ENCODE measurements around the gene NAPEPLD.
"Not testable (repeated sequence)": the region's sequence is repeated elsewhere in the genome, so short reads cannot be mapped to it uniquely, and the experiment has no call there.

NAPEPLD gene

DNA sequence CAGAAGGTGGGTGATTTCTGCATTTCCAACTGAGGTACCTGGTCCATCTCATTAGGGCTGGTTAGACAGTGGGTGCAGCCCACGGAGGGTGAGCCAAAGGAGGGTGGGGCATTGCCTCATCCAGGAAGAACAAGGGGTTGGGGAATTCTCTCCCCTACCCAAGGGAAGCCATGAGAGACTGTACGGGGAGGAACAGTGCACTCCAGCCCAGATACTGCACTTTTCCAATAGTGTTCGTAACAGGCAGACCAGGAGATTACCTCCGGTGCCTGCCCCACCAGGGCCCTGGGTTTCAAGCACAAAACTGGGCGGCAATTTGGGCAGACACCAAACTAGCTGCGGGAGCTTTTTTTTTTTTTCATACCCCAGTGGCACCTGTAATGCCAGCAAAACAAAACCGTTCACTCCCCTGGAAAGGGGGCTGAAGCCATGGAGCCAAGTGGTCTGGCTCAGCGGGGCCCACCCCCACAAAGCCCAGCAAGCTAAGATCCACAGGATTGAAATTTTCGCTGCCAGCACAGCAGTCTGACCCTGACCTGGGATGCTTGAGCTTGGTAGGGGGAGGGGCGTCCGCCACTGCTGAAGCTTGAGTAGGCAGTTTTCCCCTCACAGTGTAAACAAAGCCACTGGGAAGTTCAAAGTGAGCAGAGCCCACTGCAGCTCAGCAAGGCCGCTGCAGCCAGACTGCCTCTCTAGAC is 42.7 kb downstream of the NAPEPLD start:
- no peak for DNase-seq

DNA sequence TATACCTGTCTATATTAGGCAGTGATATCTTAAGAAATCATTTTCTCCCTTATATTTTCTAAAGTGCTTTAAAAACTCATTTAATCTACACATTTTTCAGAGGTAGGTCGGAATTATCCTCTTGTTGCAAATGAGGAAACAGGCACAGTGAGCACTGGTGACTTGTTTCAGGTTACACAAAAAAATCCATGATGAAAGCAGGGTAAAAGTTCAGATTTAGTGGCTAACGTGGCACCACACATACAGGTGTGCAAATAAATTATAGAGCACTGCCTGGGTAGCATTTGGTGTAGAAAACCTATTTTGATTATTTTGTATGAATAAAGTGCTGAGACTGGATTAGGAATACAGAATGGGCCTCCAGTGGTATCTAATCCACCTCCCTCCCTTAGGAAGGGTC is 47.4 kb downstream of the NAPEPLD start:
- DNase-seq, result no peak

DNA sequence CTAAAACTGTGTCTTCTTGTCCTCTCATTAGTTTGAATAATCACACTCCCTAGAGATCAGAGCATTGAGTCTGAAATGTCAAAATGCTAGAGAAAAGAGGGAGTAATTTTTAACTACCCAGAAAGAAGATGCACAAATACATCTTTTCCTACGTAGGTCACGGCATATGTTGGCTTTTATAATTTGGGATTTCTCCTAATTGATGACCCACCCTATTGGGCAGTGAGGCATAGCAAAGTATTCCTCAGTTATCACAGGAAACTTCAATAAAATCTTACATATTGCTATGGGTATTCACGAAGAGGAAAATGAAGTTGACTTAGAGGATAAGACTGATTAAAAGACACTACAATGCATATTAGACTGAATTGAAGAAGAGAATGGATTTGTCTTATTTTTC is 48.6 kb downstream of the NAPEPLD start:
- DNase-seq, result no peak

DNA sequence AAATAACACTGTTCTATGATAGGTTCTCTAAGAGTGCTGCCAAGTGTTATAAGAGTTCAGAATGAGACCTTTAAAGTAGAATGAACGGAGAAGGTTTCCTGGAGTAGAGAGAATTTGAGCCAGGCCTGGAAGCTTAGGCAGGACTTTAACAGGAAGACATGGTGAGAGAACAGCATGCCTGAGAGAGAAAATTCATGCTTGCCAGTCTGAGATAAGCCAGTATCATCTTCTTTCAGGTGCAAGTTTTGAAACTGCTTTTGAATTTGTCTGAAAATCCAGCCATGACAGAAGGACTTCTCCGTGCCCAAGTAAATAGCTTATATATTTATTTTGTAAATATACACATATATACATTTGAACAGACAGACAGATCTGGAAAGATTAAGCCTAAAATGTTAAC is 51.9 kb downstream of the NAPEPLD start:
- no peak for DNase-seq

DNA sequence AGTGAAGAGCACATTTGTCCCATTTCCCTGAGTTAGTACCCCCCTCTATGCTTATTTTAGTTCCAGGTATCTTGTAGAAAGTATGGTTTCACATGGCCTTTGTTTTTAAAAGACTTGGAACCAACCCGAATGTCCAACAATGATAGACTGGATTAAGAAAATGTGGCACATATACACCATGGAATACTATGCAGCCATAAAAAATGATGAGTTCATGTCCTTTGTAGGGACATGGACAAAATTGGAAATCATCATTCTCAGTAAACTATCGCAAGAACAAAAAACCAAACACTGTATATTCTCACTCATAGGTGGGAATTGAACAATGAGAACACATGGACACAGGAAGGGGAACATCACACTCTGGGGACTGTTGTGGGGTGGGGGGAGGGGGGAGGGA is 53.3 kb downstream of the NAPEPLD start:
- not testable (repeated sequence) for DNase-seq

DNA sequence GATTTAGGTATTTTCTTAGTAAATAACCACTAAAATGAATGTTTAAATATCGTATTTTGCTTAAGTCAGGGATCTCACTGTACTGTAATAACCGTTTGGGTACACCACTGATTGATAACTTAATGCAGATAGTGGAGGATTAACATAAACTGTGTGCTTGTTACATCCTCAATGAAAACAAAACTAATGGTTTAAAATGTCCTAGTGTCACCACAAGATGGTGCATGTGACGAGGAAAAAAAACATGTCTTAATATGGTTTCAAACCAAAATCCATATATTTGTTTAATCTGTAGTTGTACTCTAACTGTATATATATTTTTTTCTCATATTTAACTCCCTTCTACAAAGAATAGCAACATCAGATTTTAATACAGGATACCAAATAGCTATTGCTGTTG is 54.8 kb downstream of the NAPEPLD start:
- DNase-seq, result no peak

DNA sequence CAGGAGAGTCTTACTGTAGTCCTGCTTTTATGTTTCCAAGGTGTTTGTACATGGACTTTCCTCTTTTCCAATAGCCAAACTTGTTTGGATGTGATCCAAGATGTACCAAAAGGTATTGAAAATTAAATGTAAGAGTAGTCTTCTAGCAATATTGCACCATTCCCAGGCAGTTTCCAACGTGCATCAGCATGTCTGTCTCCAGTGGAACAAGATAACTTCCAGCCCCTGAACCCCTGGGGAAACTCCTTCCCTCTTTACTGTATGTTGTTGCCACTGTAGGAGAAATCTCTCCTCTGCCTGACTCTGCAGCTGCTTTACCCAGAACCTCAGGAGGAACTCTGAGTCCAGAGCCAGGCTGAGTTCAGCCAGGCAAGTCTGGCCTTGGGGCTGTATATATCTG is 55.5 kb downstream of the NAPEPLD start:
- no peak for DNase-seq

DNA sequence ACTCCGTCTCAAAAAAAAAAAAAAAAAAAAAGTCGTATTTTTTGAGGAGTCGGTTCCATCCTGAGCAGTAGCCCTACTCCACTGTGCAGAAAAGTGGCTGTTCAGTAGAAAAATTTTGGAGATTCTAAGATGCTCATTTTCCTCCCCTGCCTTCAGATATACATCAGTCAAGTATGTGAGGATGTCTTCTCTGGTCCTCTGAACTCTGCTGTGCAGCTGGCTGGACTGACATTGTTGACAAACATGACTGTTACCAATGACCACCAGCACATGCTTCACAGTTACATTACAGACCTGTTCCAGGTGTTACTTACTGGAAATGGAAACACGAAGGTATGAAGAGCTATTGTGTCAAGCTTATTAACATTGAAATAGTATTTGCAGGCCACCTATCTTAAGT is 56.6 kb downstream of the NAPEPLD start:
- DNase-seq, result not testable (repeated sequence)

DNA sequence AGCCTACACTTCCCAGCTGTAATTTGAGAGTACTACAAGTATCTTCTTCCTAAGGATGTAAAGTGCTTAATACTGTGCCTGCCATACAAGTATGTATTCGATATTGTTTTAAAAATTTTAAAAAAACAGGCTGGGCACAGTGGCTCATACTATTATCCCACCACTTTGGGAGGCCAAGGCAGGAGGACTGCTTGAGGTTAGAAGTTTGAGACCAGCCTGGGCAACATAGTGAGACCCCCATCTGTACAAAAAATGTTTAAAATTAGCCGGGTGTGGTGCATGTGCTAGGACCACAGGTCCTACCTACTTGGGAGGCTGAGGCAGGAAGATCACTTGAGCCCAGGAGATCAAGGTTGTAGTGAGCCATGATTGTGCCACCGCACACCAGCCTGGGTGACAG is 65.7 kb downstream of the NAPEPLD start:
- no peak for DNase-seq

DNA sequence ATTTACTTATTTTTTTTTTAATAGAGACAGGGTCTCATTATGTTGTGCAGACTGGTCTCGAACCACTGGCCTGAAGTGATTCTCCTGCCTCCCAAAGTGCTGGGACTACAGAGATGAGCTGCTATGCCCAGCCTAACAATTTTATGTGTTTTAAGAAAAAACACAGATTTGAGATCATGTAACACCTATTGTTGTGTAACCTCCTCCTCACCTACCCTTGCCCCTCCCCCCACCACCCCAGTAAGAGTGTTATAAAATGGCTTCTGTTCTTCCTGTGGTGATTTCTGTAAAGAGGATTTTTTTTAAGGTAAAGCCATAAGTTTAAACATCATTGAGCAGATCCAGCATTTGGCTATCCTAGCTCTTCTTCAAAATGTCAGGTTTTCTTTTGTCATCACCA is 66.4 kb downstream of the NAPEPLD start:
- no peak for DNase-seq

DNA sequence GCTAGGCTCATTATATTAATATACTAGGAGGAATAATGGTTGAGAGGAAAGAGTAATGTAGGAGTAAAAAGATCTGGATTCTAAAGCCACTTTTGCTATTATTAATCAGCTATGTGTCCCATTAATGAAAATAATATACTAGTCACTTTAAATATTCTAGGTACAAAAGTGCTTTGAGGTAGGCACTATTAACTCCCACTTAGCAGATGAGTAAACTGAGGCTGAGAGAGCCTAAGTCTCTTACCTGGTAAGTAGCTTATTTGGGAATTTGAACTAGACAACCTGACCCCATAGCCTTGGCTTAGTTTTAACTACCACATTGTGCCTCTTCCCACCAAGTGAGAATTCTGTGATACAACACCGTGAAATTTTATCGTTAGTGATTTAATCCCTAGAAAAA is 68.0 kb downstream of the NAPEPLD start:
- no peak for DNase-seq

DNA sequence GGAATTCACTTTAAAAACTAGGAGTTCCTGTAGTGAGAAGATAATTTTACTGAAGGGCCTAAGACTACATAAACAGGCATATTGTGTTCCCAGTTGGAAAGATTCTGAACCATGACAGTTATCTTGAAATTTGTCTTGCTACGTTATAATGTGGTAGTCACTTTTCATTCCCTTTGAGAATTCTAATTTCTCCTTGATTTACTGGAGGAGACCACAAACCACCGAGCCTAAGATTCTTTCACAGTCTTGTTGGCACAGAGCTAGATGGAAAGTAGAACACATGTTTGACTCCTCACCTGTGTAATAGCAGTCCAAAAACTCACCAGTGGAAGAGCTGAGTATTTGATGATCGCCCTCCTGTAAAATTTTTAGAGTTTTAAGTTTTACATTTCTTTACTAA is 69.1 kb downstream of the NAPEPLD start:
- DNase-seq, result no peak

DNA sequence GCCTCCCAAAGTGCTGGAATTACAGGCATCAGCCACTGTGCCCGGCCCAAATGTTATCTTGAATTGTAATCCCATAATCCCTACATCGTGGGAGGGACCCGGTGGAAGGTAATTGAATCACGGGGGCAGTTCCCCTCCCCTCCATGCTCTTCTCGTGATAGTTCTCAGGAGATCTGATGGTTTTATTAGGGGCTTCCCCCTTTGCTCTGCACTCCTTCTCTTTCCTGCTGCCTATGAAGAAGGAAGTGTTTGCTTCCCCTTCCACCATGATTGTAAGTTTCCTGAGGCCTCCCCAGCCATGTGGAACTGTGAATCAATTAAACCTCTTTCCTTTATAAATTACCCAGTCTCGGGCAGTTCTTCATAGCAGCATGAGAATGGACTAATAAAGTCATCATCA is 70.7 kb downstream of the NAPEPLD start:
- not testable (repeated sequence) for DNase-seq

DNA sequence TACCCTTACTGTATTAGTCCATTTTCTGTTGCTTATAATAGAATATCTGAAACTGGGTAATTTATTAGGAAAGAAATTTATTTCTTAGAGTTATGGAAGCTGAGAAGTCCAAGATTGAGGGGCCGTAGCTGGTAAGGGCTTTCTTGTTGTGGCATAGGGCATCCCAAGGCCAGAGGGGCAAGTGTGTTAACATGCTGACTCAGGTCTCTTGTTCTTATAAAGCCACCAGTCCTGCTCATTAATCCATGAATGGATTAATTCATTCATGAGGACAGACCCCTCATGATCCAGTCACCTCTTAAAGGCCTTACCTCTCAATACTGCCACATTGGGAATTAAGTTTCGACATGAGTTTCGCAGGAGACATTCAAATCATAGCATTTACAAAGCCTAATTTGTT is 71.6 kb downstream of the NAPEPLD start:
- no peak for DNase-seq

DNA sequence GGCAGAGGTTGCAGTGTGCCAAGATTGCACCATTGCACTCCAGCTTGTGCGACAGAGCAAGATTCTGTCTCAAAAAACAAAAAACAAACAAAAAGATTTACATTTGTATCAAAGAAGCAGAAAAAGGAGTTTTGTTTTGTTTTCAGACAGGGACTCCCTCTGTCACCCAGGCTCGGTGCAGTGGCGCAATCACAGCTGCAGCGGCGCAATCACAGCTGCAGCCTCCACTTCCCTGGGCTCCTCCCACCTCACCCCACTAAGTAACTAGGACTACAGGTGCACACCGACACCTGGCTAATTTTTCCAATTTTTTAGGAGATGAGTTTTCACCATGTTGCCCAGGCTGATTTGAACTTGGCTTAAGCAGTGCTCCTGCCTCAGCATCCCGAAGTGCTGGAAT is 72.1 kb downstream of the NAPEPLD start:
- DNase-seq, result no peak

DNA sequence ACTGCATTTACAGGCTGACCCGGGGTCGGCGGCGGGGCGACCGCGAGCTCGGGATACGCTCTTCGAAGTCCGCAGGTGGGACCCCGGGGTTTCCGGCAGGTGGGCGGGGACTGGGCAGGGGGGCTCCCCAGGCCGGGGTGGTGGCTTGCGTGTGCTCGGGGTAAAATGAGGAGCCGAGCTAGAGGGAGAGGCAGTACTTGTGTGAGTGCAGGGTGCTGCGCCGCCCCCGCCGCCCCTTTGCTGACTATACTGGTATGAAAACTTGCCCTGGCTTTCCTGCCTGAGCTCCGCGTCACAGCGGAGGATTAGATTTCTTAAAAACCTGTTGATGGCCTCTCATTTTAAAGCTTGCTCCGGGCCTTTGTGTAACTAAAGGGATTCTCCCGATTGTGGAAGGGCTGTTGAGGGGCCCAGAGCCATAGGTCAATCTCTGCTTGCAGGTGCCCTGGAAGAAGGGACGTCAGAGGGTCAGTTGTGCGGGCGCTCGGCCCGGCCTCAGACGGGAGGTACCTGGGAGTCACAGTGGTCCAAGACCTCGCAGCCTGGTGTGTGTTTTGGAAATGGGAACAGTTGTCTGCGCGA is 73.5 kb downstream of the NAPEPLD start:
- peak; percentile 16 to 18 for DNase-seq

DNA sequence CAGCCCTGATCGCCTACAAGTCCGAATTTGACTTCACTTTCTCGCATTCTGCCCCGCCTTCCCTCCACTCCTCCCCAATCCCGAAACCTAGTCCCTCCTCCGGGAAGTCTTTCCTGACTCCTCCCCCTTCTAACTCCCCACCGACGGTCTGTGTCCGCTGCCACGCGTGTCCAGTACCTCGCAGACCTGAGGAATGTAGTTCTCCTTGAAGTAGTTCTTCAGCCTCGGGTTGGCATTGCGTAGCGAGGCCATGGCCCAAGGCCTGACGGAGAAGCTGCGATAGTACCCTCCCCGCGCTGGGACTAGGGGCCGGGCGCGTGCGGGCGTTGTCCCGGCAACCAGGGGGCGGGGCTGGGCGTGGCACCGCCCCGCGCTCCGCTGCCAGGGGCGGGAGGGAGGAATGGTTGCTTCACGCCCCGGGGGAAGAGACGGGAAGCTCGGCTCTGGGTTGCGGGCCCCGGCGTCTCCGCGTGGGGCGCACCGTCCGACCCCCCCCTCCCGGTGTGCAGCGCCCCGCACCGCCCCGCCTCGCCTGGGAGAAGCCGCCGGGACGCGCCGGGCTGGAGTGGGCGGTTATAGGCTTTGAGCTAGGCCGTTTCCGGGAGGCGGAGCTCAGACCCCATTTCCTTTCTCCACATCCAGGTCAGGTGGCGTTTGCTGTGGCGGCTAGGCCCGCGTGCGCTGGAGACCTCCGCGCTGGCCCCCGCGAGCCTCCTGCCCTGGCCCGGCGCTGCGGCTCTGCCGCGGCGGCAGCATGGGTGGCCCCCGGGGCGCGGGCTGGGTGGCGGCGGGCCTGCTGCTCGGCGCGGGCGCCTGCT is 74.2 kb downstream of the NAPEPLD start, which contains the start of the genes ARMC10 and FBXL13:
Gene ARMC10, plus strand, starts transcription at position 622 of the 818 bp plus-strand sequence. Its CDS starts 133 bp downstream, at position 755.
Gene FBXL13, minus strand, starts transcription at position 278 of the 818 bp plus-strand sequence.
- peak; percentile 84 to 87 for DNase-seq

DNA sequence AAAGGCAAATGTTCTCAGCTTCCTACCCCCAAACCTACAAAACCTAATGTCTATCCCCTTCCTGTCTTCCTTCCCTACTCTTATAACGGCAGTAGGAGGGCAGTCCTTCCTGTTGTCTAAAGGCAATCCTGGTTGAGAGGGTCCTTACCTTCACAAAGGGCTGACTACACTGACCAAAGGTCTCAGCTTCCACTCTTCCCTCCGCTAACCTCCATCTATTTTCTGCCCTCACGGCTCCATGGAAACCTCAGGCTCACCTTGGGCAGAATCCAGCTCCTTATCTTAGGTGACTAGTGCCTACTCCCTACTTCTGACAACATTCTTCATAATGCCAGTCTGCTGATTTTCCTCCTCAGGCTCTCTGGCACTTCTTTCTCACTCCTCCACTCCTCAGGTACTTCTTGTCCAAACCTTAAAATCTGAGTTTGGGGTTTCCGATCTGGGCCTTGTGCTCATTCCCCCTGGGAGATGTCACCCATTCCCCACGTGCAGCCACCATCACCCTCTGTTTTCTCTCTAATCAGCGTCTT is 74.8 kb downstream of the NAPEPLD start:
- DNase-seq, result no peak

DNA sequence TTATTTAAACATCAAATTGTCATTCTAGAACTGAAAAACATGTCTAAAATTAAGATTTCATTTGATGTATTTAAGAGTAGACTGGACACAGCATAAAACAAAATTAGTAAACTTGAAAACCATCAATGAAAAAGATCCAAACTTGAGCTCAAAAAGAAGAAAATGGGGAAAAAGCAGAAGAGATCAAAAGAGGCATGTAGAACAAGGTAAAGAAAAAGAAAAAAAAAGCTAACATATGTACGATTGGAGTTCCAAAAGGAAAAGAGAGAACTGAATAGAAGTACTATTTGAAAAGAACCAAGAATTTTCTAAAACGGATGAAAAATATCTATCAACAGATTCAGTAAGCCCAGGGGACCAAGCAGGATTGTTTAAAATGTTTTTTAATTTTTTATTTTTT is 77.9 kb downstream of the NAPEPLD start:
- no peak for DNase-seq

DNA sequence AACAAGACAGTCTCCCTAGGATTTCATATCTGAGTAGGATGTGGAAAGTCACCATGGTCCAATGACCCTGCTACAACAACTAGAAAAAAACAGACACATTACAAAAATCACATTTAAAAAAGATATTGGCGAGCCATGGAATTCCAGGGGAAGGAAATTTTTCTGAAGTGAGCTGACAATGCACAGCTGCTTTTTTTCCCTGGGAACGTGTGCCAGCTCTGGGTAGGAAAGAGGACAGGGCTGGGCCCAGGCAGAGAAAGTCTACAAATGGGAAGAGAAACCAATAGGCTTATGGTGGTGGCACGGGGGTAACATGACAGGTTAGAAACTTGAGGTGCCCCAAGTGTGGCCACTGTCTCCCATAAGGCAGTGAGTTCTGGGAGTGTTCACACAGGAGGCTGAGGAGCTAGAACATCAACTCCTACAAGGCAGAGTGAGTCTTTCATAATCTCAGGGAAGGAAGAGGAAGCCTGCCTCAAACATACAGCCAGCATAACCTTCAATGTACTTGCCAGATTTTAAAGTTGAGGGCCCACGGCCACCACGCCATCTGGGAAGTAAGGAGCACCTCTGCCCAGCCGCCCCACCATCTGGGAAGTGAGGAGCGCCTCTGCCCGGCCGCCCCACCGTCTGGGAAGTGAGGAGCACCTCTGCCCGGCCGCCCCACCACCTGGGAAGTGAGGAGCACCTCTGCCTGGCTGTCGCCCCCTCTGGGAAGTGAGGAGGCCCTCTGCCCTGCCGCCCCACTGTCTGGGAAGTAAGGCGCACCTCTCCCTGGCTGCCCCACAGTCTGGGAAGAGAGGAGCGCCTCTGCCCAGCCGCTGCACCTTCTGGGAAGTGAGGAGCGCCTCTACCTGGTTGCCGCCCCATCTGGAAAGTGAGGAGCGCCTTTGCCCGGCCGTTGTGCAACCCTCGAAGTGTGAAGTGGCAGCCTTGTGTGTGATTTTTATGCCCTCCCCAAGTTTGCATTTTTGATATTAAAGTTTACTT is 80.2 kb downstream of the NAPEPLD start:
- no peak for DNase-seq

DNA sequence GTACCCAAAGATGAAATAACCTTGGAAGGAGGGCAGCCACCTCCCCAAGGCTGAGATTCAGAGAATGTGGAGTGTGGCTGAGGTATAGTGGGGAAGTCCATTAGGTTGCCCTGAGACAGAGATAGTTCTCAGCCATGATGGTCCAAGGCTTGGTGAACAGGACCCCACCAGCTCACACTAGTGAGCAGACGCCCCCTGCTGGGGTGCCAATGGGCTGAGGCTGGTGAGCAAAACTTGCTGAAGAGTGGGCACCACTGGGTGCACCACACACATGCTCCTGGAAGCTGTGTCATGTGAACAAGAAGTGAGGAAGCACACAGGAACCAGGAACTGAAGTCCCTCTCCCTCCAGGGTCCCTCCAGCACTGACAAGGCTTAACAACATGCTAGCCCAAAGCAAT is 83.2 kb downstream of the NAPEPLD start:
- DNase-seq, result peak; percentile 27 to 52

DNA sequence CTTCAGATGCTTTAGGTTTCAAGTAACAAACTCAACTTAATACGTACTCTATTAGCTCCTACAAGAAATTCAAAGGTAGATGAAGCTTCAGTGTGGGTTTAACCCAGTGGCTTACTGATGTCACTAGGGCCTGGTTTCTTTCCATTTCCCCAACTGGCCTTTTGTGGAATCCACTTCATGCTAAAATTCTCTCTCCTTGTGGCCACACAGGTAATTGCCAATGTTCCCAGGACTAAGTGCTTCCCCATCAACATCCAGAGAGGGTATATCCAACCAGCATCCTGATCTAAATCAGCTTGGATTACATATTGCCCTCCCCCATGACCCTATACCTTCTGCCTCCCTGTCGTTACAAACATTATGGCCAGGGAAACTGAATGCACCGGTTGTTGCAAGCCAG is 85.0 kb downstream of the NAPEPLD start:
- DNase-seq, result no peak
